HG03378 (cell line): Measurements from ENCODE around the gene EDAR.

Experiments used
- ATAC-seq: cut with Tn5 transposase; IDR thresholded peaks from one replicate; pipeline ENCODE4 v1.9.1; 2021; ENCODE audit warnings: mild to moderate bottlenecking, moderate library complexity; ENCODE audit not compliant: unreplicated experiment

EDAR gene

GRCh38 chr2:108969856-108970255 lies 19.2 kb downstream of the EDAR start:
- no peak for ATAC-seq

GRCh38 chr2:108968619-108969018 lies 20.4 kb downstream of the EDAR start:
- no peak for ATAC-seq

- no peak for ATAC-seq
Observed at GRCh38 chr2:108967757-108968156, 21.3 kb downstream of the EDAR start.

DNA sequence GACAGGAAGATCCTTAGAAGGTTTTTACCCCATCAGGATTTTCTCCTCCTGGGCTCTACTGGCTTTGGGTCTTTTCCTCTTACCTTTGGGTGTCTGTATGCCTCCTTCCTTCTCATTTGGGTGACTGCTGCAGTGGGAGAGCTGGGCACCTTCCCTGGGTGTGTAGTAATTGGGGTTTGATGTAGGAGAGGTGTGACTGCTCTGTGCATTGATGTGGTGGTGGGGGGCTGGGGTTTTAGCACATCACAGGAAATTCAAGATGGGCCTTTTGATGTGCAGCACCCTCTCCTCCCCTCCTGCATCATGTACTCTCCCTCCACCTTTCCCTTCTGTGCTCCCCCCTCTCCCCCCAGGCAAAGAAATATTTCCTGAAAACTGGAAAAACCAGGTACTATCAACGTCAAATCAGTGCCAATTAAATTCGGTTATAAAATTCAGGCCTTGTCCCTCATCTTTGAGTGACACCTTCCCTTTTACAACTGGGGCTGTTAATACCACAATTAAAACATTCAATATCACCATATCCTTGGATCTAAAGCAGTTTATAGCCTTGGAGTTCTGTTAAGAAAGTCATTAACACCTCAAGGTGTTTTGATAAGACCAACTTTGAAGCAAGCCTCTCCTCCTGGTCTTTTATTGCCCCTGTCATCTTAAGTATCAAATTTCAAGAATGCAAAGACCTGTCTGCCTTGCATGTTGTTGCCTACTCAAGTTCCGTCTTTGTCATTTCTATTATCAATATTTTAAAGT lies 23.3 kb downstream of the EDAR start:
- ATAC-seq: no peak

DNA sequence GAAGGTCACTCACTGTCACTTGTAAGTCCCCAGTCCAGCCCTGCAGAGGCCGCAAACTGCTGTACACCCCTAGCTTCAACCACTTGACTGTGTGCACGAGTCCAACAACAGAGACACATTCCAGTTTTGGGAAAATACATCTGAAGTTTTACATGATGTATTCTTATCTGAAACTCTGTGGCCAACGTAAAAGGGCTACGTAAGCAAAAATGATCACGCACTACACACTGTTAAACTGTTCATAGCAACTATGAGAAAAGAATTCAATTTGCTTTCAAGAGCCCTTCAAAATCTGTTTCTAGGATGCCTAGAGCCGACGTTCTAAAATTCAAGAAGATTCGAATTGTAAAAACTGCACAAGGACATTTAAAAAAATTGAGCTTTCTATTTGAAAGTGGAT lies 26.0 kb downstream of the EDAR start:
- ATAC-seq: no peak

DNA sequence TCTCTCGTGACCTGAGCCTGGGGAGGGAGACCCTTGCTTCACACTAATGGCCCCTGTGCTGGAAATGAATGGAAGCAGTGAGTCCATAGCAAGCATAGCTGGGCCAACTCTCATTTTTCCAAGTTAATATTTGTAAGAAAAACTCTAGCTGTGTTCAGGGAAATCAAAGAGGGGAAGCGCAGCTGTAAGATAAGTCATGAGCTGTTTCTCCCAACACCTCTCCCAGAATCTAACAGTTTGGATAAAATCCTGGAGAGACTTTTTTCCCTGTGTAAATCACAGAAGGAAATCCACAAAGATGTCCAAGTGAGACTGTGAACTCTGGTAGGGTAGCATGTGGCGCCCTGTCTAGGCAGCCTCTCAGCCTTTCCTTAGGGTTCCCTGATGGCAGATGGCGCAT lies 27.2 kb downstream of the EDAR start:
- no peak for ATAC-seq

DNA sequence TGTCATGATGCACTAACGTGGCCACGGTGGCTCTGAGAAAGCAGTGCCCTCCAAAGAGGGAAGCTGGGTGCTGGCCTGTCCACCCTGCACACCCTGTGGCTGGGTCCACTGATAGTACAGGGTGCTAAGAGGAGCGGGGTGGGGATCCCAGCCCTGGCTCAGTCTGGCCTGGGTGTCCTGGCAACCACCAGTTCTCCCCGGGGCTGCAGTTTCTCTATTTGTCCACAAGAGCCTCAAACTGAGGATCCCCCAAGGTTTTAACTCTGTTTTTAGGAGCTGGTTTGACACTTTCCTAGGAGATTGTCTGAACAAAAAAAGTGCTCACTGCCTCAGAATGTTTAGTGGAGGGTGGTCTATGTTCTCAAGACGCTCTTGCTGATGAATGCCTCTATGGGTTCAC lies 29.0 kb downstream of the EDAR start:
- ATAC-seq: no peak

- ATAC-seq: no peak
Observed at GRCh38 chr2:108959401-108959800, 29.6 kb downstream of the EDAR start.

DNA sequence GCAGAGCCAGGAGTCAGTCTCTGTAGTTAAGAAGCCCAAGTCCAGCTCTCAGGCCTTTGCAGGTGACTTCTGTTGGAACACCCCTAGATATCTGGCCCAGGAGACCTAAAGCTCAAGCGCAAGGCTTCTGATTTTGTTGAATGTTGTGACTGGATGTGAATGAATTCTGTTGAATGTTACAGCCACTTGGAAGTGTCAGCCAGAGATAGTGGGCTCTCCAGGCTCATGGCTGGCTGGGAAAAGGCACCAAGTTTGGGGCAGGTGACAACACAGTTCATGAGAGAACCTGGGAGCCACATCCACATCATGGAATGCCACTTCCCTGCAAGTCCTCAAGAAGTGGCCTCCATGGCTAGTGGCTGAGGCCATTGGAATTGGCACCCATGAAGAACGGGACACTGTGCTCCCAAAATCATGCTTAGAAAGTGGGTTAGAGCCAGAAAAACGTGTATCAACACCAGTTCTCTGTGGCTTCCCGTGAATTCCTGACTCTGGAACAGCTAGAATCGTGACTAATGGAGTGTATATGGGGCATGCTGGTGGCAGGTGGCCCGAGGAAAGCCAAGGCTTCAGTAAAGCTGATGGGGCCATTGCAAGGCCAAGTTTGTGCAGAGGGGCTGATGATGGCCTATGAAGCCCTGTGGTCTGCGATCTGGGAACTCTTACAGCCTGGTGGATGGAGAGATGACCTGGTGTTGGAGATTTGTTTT lies 30.2 kb downstream of the EDAR start:
- ATAC-seq: no peak

DNA sequence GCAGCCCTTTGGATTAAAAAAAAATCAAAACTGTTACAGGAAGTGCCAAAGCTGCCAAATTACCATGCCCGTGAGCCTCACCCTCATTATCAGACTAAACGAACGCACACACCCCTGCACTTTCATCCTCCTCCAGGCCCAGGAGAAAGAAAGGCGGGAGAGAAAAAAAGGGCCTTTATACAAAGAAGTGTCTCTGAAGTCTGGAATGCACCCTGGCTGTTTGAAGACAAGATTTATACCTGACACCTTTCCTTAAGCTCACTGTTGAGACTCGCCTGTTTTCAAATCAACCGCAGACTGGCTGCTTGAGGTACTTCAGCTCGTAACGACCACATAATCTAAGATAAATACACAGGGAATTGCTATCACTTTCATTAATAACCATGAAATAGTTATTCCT lies 31.0 kb downstream of the EDAR start:
- ATAC-seq: no peak

DNA sequence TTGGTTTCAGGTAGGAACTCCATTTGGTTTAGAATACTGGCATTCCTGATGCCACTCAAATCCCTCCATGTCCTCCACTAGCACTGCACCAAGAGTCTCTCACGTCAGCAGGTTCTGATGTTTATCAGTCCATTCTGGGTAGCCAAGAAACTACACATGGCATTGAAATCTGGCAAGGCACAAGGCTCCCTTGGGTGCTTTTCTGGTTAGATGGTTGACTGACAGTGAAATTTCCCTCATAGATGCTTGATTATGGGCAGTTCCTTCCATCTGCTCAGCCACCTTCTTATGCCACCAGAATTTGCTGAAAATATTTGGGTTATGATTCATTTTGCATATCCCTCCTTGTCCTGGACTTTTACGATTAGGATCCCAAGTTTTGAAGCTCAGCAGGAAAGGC lies 32.6 kb downstream of the EDAR start:
- ATAC-seq: no peak

- no peak for ATAC-seq
Observed at GRCh38 chr2:108950369-108951135, 38.5 kb downstream of the EDAR start.

DNA sequence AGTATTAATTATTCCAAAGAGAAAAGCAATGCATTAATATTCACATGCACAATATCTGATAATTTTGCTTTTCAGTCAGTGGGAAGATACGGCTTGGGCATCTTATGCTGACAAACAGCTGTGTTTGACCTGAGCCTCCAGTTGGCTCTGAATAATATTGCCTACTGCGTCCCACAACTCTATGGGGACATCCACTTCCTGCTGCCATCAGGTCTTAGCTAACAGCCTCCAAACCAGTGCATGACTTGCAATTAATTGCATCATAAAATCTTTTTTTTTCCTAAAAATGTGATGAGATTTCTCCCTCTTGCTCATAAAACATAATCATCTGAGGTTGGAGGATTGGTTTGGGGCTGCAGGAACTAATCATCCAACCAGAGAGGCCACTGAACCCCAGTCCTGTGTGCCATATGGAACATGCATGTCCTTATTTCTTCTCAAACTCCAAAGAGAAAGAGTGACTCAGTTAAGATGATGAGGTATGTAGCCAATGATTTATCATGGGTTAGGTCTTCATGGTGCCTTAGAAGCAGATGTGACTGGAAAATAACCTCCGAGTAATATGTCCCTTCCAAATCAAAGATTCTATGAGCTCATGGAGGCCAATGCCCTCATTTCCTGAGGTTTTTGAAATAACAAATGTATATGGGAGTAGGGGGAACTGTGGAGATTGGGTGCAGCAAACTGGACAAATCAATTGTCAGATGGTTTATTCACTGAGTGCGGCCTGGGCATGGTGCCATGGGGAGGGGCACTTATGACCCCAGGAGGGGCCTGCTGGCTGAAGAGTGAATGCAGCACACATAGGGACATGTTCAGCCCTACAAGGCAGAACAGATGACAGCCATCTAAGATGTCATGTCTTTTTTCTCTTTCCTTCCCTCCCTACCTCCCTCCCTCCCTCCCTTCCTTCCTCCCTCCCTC lies 39.4 kb downstream of the EDAR start:
- no peak for ATAC-seq

DNA sequence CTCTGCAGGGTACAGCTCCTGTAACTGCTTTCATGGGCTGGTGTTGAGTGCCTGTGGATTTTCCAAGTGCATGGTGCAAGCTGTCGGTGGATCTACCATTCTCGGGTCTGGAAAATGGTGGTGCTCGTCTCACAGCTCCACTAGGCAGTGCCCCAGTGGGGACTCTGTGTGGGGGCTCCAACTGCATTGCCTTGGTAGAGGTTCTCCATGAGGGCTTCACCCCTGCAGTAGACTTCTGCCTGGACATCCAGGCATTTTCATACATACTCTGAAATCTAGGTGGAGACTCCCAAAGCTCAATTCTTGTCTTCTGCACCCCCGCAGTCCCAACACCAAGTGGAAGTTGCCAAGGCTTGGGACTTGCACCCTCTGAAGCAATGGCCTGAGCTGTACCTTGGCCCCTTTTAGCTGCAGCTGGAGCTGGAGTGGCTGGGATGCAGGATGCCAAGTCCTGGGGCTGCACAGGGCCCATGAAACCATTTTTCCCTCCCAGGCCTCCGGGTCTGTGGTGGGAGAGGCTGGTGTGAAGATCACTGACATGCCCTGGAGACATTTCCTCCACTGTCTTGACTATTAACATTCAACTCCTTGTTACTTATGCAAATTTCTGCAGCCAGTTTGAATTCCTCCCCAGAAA lies 41.6 kb downstream of the EDAR start:
- no peak for ATAC-seq

DNA sequence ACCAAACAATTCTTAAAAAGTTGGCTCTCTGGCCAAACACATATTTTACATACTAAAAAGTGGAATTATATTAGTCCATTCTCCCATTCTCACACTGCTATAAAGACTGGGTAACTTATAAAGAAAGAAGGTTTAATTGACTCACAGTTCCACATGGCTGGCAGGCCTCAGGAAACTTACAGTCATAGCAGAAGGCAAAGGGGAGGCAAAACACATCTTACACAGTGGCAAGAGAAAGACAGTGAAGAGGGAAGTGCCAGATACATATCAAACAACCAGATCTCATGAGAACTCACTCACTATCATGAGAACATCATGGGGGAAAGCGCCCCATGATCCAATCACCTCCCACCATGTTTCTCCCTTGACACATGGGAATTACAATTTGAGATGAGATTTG lies 42.6 kb downstream of the EDAR start:
- no peak for ATAC-seq

DNA sequence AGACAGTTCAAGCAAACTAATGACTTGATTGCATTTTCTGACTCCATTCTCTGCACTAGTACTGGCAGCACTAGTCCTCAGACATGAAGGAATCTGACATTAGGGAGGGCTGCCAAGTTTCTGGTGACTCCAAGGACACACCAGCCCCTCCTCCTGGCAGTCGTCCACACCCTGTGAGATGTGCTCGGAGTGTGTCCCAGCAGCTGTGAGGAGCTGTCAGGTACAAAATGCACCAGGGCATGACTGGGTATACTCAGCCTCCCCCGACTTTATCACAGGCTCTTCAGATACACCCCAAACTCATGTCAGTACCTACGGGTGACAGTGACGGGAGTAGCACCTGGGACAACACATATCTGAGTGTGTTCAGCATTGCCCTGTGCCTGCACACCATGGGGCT lies 43.1 kb downstream of the EDAR start:
- ATAC-seq: no peak

DNA sequence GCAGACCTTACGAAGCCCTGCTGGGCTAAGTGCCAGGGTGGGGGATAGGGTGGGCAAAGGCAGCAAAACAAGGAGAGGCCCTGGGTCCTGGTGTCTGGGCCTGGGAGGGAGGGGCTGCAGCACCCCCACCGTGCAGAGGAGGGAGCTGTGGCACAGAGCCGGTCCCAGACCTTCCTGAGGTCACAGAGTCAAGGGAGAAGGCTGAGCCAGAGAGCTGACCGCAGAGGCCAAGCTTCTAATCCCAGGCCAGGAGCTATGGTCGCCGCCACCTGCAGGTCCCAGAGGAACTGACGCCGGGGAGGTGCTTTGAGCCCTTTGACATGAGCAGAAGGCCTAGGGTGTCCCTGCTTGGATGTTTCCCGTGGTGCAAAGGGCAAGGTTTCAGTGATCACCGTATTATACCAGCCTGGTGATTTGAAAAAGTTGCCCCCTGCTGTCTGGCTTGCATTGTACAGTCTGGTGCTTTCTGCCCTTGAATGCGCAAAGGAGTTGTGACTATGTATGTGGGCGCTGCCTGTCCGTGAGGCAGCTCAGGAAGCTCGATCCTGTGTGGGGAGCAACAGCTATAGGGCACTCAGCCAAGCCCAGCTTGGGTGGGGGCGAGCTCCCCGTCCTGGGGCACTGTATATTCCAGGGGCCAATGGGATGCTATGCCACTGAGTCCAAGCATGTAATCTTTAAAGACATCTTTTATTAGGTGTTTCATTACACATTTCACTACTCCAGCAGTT lies 44.3 kb downstream of the EDAR start:
- ATAC-seq: no peak

DNA sequence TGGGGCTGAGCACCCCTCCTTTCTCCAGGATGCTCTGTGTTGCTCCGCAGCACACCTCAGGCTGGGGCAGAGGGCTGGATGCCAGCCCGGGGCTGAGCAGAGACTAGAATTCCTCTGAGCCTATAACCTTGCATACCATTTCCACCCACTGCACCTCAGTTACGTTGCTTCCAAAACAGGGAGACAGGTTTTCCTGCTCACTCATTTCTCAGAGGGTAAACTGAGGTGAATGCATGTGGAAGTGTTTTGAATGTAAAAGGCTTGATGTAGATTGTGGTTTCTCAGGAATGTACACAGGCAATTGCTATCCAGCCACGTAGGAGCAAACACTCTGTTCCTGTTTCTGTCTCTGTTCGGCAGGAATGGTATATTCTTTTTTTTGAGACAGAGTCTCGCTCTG lies 45.3 kb downstream of the EDAR start:
- ATAC-seq: no peak

DNA sequence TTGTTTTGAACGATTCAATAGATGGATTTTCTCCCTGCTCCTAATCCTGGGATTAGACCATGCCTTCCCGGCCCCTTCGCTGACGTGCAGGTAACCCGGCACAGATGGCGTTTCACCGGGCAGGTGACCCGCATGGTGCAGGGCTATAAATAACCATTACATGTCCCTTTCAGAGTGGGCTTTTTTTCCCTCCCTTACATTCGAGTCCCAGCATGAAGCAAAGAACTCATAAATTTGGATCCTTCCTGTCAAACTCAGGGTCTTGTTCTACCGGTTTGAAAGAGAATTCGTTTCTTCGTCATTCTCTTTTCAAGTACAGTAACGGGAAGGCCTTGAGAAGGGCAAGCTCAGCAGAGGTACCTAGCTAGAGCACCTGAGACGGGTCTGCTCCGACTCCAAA lies 46.1 kb downstream of the EDAR start:
- ATAC-seq: no peak
